GM10266 (cell line): ENCODE data around the gene ZFP36.
"Not testable (repeated sequence)": the region's sequence is repeated elsewhere in the genome, so short reads cannot be mapped to it uniquely, and the experiment has no call there.

ENCODE experiments used
- DNase-seq: peaks from one replicate; pipeline ENCODE4 v3.0.0; 2012; ENCODE audit errors: extremely low spot score
- CTCF ChIP-seq: IDR thresholded peaks from 2 replicates; pipeline ENCODE4 v1.5.1; 2012; ENCODE audit warnings: mild to moderate bottlenecking, low read depth; ENCODE audit not compliant: control insufficient read depth, insufficient read depth; ENCODE audit errors: missing control alignments

The ZFP36 gene

GRCh38 chr19:39369200-39369599, 37.4 kb upstream of the ZFP36 start:
- no peak for DNase-seq
- no peak for TF ChIP-seq CTCF

GRCh38 chr19:39370735-39371134, 35.9 kb upstream of the ZFP36 start:
- TF ChIP-seq CTCF = no peak
- DNase-seq = no peak

GRCh38 chr19:39372047-39372802, 34.4 kb upstream of the ZFP36 start:
- DNase-seq = no peak
- no peak for TF ChIP-seq CTCF

- TF ChIP-seq CTCF = no peak
- no peak for DNase-seq
Measured at GRCh38 chr19:39372941-39373340, 33.7 kb upstream of the ZFP36 start.

GRCh38 chr19:39375929-39376328, 30.7 kb upstream of the ZFP36 start:
- no peak for DNase-seq
- no peak for TF ChIP-seq CTCF

GRCh38 chr19:39377373-39378362, 29.0 kb upstream of the ZFP36 start:
- no peak for DNase-seq
- TF ChIP-seq CTCF = no peak

- not testable (repeated sequence) for DNase-seq
Measured at GRCh38 chr19:39379366-39379765, 27.3 kb upstream of the ZFP36 start.
